Measurements from ENCODE around the gene EXOC2. TPM values are rescaled to one million over a fixed set of nuclear protein-coding genes. Genes with fewer than 3 reads are reported as not detected.

Gene EXOC2
- total and polyA plus RNA-seq, 2 of the 13 experiments (the other 11 are each of a cell fraction or from before 2014, with no cell fraction given) = 12.6 to 22.9 TPM

GRCh38 chr6:692858-693722 is at the start of gene EXOC2 (continued):
- TF ChIP-seq, protein P1, sequence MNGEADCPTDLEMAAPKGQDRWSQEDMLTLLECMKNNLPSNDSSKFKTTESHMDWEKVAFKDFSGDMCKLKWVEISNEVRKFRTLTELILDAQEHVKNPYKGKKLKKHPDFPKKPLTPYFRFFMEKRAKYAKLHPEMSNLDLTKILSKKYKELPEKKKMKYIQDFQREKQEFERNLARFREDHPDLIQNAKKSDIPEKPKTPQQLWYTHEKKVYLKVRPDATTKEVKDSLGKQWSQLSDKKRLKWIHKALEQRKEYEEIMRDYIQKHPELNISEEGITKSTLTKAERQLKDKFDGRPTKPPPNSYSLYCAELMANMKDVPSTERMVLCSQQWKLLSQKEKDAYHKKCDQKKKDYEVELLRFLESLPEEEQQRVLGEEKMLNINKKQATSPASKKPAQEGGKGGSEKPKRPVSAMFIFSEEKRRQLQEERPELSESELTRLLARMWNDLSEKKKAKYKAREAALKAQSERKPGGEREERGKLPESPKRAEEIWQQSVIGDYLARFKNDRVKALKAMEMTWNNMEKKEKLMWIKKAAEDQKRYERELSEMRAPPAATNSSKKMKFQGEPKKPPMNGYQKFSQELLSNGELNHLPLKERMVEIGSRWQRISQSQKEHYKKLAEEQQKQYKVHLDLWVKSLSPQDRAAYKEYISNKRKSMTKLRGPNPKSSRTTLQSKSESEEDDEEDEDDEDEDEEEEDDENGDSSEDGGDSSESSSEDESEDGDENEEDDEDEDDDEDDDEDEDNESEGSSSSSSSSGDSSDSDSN (CRISPR knock-in tag; IDR thresholded peaks at IDR 0.05) = peak; percentile 97
- 0 out of 2 replicates have a peak, but pooled peaks have one; percentile 71 for TF ChIP-seq AKAP8 (CRISPR knock-in tag; IDR thresholded peaks at IDR 0.05)
- TF ChIP-seq ADNP (CRISPR knock-in tag; IDR thresholded peaks at IDR 0.05) = no peak
- no peak; the same call in 1 of the 2 replicates for TF ChIP-seq ZNF790 (CRISPR knock-in tag; IDR thresholded peaks at IDR 0.05; ENCODE audit: borderline replicate concordance)
- no peak for TF ChIP-seq ARID2 (CRISPR knock-in tag; IDR thresholded peaks at IDR 0.05; ENCODE audit: borderline replicate concordance)
- TF ChIP-seq MED8 (CRISPR knock-in tag; IDR thresholded peaks at IDR 0.05; ENCODE audit: insufficient replicate concordance) = no peak
- peak; percentile 62; the same call in 1 of the 2 replicates for TF ChIP-seq CHD2 (IDR thresholded peaks at IDR 0.05; ENCODE audit: low read depth, low read length)
- TF ChIP-seq ZNF3 (CRISPR knock-in tag; IDR thresholded peaks at IDR 0.05) = no peak
- peak; percentile 100 for TF ChIP-seq RBM39 (IDR thresholded peaks at IDR 0.05; ENCODE audit: low read depth, low read length, poor library complexity, severe bottlenecking)
- TF ChIP-seq, protein P2, sequence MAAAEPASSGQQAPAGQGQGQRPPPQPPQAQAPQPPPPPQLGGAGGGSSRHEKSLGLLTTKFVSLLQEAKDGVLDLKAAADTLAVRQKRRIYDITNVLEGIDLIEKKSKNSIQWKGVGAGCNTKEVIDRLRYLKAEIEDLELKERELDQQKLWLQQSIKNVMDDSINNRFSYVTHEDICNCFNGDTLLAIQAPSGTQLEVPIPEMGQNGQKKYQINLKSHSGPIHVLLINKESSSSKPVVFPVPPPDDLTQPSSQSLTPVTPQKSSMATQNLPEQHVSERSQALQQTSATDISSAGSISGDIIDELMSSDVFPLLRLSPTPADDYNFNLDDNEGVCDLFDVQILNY (CRISPR knock-in tag; conservative IDR thresholded peaks at IDR 0.05) = peak; percentile 74; the same call in 1 of the 2 replicates
- TF ChIP-seq ZNF577 (CRISPR knock-in tag; IDR thresholded peaks at IDR 0.05; ENCODE audit: borderline replicate concordance, low read depth) = no peak
- peak; percentile 97 for TF ChIP-seq MTERF4 (CRISPR knock-in tag; IDR thresholded peaks at IDR 0.05)
- no peak; the same call in 1 of the 2 replicates for TF ChIP-seq NFE2L1 (CRISPR knock-in tag; IDR thresholded peaks at IDR 0.05; ENCODE audit: borderline replicate concordance)
- no peak for TF ChIP-seq NFATC3 (CRISPR knock-in tag; IDR thresholded peaks at IDR 0.05)
- TF ChIP-seq SATB2 (CRISPR knock-in tag; IDR thresholded peaks at IDR 0.05) = peak; percentile 88; the same call in 1 of the 2 replicates
- peak; percentile 40 for TF ChIP-seq CEBPG (CRISPR knock-in tag; IDR thresholded peaks at IDR 0.05)
- TF ChIP-seq, protein P3, sequence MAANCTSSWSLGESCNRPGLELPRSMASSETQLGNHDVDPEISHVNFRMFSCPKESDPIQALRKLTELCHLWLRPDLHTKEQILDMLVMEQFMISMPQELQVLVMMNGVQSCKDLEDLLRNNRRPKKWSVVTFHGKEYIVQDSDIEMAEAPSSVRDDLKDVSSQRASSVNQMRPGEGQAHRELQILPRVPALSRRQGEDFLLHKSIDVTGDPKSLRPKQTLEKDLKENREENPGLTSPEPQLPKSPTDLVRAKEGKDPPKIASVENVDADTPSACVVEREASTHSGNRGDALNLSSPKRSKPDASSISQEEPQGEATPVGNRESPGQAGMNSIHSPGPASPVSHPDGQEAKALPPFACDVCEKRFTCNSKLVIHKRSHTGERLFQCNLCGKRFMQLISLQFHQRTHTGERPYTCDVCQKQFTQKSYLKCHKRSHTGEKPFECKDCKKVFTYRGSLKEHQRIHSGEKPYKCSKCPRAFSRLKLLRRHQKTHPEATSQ (CRISPR knock-in tag; IDR thresholded peaks at IDR 0.05; ENCODE audit: borderline replicate concordance) = peak; percentile 77; the same call in 1 of the 2 replicates
- TF ChIP-seq ZMAT5 (CRISPR knock-in tag; IDR thresholded peaks at IDR 0.05; ENCODE audit: borderline replicate concordance, low read depth) = no peak
- no peak for TF ChIP-seq LCORL (IDR thresholded peaks at IDR 0.05)
- peak; percentile 25; the same call in 1 of the 2 replicates for TF ChIP-seq LCORL (CRISPR knock-in tag; IDR thresholded peaks at IDR 0.05)
- no peak for TF ChIP-seq BRF2 (CRISPR knock-in tag; IDR thresholded peaks at IDR 0.05)
- TF ChIP-seq PRMT3 (CRISPR knock-in tag; IDR thresholded peaks at IDR 0.05; ENCODE audit: borderline replicate concordance, low read depth) = peak; percentile 33; the same call in 1 of the 2 replicates

Data from HepG2 (cell line).